ENCODE measurements around the gene NPEPL1.

DNA sequence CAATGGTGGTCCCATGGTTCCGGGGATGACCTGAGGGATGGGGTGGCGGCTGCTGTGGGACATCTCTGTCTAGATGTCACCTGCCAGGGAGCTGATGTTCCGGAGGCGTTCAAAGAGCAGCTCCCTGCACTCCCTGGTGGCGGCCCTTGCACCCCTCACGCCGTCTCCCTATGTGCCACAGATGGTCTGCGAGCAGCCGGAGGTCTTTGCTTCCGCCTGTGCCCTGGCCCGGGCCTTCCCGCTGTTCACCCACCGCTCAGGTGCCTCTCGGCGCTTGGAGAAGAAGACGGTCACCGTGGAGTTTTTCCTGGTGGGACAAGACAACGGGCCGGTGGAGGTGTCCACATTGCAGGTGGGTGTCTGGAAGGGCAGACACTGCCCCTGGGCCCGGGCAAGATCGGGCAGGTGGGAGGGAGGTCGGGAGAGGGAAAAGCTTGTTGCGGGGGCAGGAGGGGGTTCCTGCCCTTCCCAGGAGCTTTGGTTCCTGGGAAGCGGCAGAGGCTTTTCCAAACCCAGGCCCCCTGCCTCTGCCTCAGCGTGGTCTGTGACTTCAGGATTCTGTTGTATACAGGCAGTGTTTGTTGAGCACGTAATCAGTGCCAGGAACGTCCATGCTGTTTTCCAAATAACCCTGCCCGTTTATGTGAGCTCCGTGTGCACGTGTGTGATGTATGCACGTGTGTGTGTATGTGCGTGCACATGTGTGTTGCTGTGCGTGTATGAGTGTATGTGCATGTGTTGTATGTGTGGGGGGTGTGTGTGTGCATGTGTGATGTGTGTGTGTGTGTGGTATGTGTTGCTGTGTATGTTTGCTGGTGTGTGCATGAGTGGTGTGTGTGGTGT is 1.9 kb downstream of the NPEPL1 start:
- TF ChIP-seq EZH2 (IDR thresholded peaks at IDR 0.05; ENCODE audit: borderline replicate concordance, low read length) = no peak
- TF ChIP-seq, protein P1, sequence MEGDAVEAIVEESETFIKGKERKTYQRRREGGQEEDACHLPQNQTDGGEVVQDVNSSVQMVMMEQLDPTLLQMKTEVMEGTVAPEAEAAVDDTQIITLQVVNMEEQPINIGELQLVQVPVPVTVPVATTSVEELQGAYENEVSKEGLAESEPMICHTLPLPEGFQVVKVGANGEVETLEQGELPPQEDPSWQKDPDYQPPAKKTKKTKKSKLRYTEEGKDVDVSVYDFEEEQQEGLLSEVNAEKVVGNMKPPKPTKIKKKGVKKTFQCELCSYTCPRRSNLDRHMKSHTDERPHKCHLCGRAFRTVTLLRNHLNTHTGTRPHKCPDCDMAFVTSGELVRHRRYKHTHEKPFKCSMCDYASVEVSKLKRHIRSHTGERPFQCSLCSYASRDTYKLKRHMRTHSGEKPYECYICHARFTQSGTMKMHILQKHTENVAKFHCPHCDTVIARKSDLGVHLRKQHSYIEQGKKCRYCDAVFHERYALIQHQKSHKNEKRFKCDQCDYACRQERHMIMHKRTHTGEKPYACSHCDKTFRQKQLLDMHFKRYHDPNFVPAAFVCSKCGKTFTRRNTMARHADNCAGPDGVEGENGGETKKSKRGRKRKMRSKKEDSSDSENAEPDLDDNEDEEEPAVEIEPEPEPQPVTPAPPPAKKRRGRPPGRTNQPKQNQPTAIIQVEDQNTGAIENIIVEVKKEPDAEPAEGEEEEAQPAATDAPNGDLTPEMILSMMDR (IDR thresholded peaks at IDR 0.05; ENCODE audit: low read length) = no peak

Measured in OCI-LY1 (cell line).